ENCODE data around the gene MCTP1. TPM values are rescaled to one million over a fixed set of nuclear protein-coding genes. Genes with fewer than 3 reads are reported as not detected.

The MCTP1 gene
- total and polyA plus RNA-seq, 2 of the 8 experiments (the other 6 are each of a cell fraction or from before 2014, with no cell fraction given) = 0.56 to 3.4 TPM

DNA sequence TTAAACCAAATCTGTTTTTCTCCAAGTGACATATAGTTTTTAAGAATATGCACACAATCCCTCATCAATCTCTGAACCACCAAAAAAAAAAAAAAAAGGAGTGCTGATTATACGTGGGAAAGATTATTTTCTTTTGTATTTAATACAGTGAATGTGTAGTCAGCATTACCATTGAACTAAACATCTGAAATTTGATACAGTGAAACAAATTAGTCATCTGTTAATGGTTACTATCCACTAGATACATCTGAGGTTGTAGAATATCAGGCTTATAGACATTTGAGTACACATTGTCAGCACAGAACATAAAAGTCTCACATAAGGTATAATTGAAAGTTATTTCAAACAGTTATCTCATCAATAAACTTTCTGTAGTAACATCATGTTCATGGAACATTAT is 579.5 kb downstream of the MCTP1 start (continued):
- no peak for TF ChIP-seq MAFK (IDR thresholded peaks at IDR 0.05; ENCODE audit: low read depth, low read length)
- no peak for TF ChIP-seq MAX (IDR thresholded peaks at IDR 0.05)
- TF ChIP-seq CHD2 (IDR thresholded peaks at IDR 0.05; ENCODE audit: low read length) = no peak
- TF ChIP-seq JUN (IDR thresholded peaks at IDR 0.05; ENCODE audit: low read depth, low read length) = no peak
- TF ChIP-seq ATF2 (IDR thresholded peaks at IDR 0.05; ENCODE audit: low read length) = no peak

Data from H1 (cell line).